VCaP (cell line): ENCODE measurements around the gene SIRPA.

Experiments
- H3K27ac ChIP-seq: fragments of 450-650 bp; 2 replicates; pipeline ENCODE4 v1.5.1; 2017
- CTCF ChIP-seq: fragments of 450-650 bp; conservative IDR thresholded peaks from 2 replicates; pipeline ENCODE4 v1.5.1; 2017; ENCODE audit warnings: mild to moderate bottlenecking, moderate library complexity

The SIRPA gene

GRCh38 chr20:1941226-1941625, 46.0 kb downstream of the SIRPA start:
- no peak for TF ChIP-seq CTCF
- no peak overlapping the region for H3K27ac ChIP-seq

- no peak for TF ChIP-seq CTCF
- no peak overlapping the region for H3K27ac ChIP-seq
Observed at GRCh38 chr20:1942061-1942460, 46.9 kb downstream of the SIRPA start.

GRCh38 chr20:1942486-1943274, 47.5 kb downstream of the SIRPA start:
- TF ChIP-seq CTCF, result no peak
- H3K27ac ChIP-seq, result no peak overlapping the region

GRCh38 chr20:1943275-1944002, 48.2 kb downstream of the SIRPA start:
- TF ChIP-seq CTCF, result no peak
- H3K27ac ChIP-seq, result no peak overlapping the region

- TF ChIP-seq CTCF, result no peak
- H3K27ac ChIP-seq, result no peak overlapping the region
Observed at GRCh38 chr20:1944345-1945091, 49.3 kb downstream of the SIRPA start.

- TF ChIP-seq CTCF, result no peak
- H3K27ac ChIP-seq, result no peak overlapping the region
Observed at GRCh38 chr20:1945134-1945618, 50.0 kb downstream of the SIRPA start.

GRCh38 chr20:1945660-1946059, 50.5 kb downstream of the SIRPA start:
- no peak overlapping the region for H3K27ac ChIP-seq
- TF ChIP-seq CTCF, result no peak
